Ishikawa (cell line): ENCODE measurements around the gene MRE11.

Experiments used
- CEBPB ChIP-seq: IDR thresholded peaks from 2 replicates; pipeline ENCODE4 v1.6.1; 2012
- CREB1 ChIP-seq: IDR thresholded peaks from 2 replicates; pipeline ENCODE4 v1.6.1; 2012; ENCODE audit warnings: low read depth
- EGR1 ChIP-seq: IDR thresholded peaks from 2 replicates; pipeline ENCODE4 v1.6.1; 2012
- EP300 ChIP-seq: IDR thresholded peaks from 2 replicates; pipeline ENCODE4 v1.6.1; 2012; ENCODE audit warnings: borderline replicate concordance
- FOXM1 ChIP-seq: IDR thresholded peaks from 2 replicates; pipeline ENCODE4 v1.6.1; 2012; ENCODE audit warnings: low read depth, borderline replicate concordance
- NFIC ChIP-seq: IDR thresholded peaks from 2 replicates; pipeline ENCODE4 v1.6.1; 2012
- RAD21 ChIP-seq: IDR thresholded peaks from 2 replicates; pipeline ENCODE4 v1.6.1; 2012; ENCODE audit warnings: low read depth
- TAF1 ChIP-seq: IDR thresholded peaks from 2 replicates; pipeline ENCODE4 v1.6.1; 2012; ENCODE audit warnings: low read depth, mild to moderate bottlenecking
- TCF12 ChIP-seq: IDR thresholded peaks from 2 replicates; pipeline ENCODE4 v1.6.1; 2012; ENCODE audit warnings: low read depth
- YY1 ChIP-seq: IDR thresholded peaks from 2 replicates; pipeline ENCODE4 v1.6.1; 2012; ENCODE audit warnings: low read depth
- ZBTB7A ChIP-seq: IDR thresholded peaks from 2 replicates; pipeline ENCODE4 v1.6.1; 2012; ENCODE audit warnings: low read depth
- TF ChIP-seq, protein P1 (sequence below): IDR thresholded peaks from 2 replicates; pipeline ENCODE4 v1.6.1; 2012
- TF ChIP-seq, protein P2 (sequence below): IDR thresholded peaks from 2 replicates; pipeline ENCODE4 v1.6.1; 2012
- TF ChIP-seq, protein P3 (sequence below): IDR thresholded peaks from 2 replicates; pipeline ENCODE4 v1.6.1; 2012; ENCODE audit warnings: low read depth, mild to moderate bottlenecking

DNA sequence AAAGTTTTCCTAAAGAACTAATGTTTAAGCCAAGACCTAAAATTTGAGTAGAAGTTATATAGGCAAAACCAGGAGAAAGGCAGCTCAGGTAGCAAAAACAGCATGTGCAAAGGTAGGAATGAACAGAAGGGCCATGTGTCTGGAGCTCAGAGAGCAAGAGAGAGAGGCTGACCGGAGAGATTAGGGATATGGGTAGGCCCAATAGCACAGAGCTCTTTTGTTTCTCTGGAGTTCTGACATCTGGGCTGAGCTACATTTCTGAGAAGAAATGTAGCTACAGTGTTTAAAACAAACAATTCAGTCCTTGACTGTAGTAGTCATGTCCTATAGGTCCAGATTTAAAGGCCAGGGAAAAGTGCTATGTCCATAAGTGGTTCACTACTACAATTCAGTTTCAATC, 23.1 kb upstream of the MRE11 start:
- no peak for TF ChIP-seq EGR1
- TF ChIP-seq EP300: no peak
- TF ChIP-seq NFIC: no peak
- no peak for TF ChIP-seq TAF1
- no peak for TF ChIP-seq RAD21
- TF ChIP-seq CEBPB: no peak
- TF ChIP-seq CREB1: no peak
- TF ChIP-seq, protein P1, sequence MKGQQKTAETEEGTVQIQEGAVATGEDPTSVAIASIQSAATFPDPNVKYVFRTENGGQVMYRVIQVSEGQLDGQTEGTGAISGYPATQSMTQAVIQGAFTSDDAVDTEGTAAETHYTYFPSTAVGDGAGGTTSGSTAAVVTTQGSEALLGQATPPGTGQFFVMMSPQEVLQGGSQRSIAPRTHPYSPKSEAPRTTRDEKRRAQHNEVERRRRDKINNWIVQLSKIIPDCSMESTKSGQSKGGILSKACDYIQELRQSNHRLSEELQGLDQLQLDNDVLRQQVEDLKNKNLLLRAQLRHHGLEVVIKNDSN: no peak
- TF ChIP-seq, protein P2, sequence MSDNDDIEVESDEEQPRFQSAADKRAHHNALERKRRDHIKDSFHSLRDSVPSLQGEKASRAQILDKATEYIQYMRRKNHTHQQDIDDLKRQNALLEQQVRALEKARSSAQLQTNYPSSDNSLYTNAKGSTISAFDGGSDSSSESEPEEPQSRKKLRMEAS: no peak
- TF ChIP-seq, protein P3, sequence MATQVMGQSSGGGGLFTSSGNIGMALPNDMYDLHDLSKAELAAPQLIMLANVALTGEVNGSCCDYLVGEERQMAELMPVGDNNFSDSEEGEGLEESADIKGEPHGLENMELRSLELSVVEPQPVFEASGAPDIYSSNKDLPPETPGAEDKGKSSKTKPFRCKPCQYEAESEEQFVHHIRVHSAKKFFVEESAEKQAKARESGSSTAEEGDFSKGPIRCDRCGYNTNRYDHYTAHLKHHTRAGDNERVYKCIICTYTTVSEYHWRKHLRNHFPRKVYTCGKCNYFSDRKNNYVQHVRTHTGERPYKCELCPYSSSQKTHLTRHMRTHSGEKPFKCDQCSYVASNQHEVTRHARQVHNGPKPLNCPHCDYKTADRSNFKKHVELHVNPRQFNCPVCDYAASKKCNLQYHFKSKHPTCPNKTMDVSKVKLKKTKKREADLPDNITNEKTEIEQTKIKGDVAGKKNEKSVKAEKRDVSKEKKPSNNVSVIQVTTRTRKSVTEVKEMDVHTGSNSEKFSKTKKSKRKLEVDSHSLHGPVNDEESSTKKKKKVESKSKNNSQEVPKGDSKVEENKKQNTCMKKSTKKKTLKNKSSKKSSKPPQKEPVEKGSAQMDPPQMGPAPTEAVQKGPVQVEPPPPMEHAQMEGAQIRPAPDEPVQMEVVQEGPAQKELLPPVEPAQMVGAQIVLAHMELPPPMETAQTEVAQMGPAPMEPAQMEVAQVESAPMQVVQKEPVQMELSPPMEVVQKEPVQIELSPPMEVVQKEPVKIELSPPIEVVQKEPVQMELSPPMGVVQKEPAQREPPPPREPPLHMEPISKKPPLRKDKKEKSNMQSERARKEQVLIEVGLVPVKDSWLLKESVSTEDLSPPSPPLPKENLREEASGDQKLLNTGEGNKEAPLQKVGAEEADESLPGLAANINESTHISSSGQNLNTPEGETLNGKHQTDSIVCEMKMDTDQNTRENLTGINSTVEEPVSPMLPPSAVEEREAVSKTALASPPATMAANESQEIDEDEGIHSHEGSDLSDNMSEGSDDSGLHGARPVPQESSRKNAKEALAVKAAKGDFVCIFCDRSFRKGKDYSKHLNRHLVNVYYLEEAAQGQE: no peak
- no peak for TF ChIP-seq FOXM1
- TF ChIP-seq TCF12: no peak
- TF ChIP-seq YY1: no peak
- no peak for TF ChIP-seq ZBTB7A
